Fibroblast of skin of left biceps (primary cell): ENCODE measurements around the gene FAM107A.

Source experiments
- DNase-seq, 2 experiments: peaks; one replicate each; pipeline ENCODE4 v3.0.0-alpha.2; 2013; ENCODE audit warnings: low read depth in 2 of 2

The FAM107A gene

GRCh38 chr3:58567251-58567515 lies 10.0 kb downstream of the FAM107A start:
- no peak for DNase-seq

- DNase-seq = no peak
Measured at GRCh38 chr3:58566398-58567250, 10.6 kb downstream of the FAM107A start.

GRCh38 chr3:58565621-58566397 lies 11.4 kb downstream of the FAM107A start:
- no peak for DNase-seq

- DNase-seq = peak; percentile 37 to 45
Measured at GRCh38 chr3:58564456-58565160, 12.6 kb downstream of the FAM107A start.

- no peak for DNase-seq
Measured at GRCh38 chr3:58564054-58564453, 13.1 kb downstream of the FAM107A start.

- no peak for DNase-seq
Measured at GRCh38 chr3:58563386-58564035, 13.7 kb downstream of the FAM107A start.

GRCh38 chr3:58562498-58562897 lies 14.7 kb downstream of the FAM107A start:
- no peak for DNase-seq

GRCh38 chr3:58560771-58561311 lies 16.4 kb downstream of the FAM107A start:
- DNase-seq = peak; percentile 94 to 96

GRCh38 chr3:58559586-58559985 lies 17.6 kb downstream of the FAM107A start:
- no peak for DNase-seq

- DNase-seq = no peak
Measured at GRCh38 chr3:58557491-58557890, 19.7 kb downstream of the FAM107A start.

GRCh38 chr3:58556761-58557221 lies 20.4 kb downstream of the FAM107A start:
- no peak for DNase-seq

GRCh38 chr3:58556001-58556400 lies 21.2 kb downstream of the FAM107A start:
- DNase-seq = no peak

- DNase-seq = no peak
Measured at GRCh38 chr3:58555203-58555602, 22.0 kb downstream of the FAM107A start.

GRCh38 chr3:58553003-58553402 lies 24.2 kb downstream of the FAM107A start:
- DNase-seq = no peak

GRCh38 chr3:58551636-58552180 lies 25.5 kb downstream of the FAM107A start:
- no peak for DNase-seq

- no peak for DNase-seq
Measured at GRCh38 chr3:58544541-58544940, 32.6 kb downstream of the FAM107A start.

- DNase-seq = no peak
Measured at GRCh38 chr3:58540176-58540858, 36.9 kb downstream of the FAM107A start.

GRCh38 chr3:58539626-58540025 lies 37.6 kb downstream of the FAM107A start:
- DNase-seq = no peak

GRCh38 chr3:58537412-58538301 lies 39.5 kb downstream of the FAM107A start:
- DNase-seq = no peak
